ENCODE results near the gene SUN1. TPM values are rescaled to one million over a fixed set of nuclear protein-coding genes. Genes with fewer than 3 reads are reported as not detected.
A peak's percentile ranks its signal among the peaks of the same experiment; 100 is the strongest.

SUN1 gene
- total and polyA plus RNA-seq, 5 donors from 2014 or later: 46.8 to 90.0 (median 54.4) TPM

GRCh38 chr7:840001-840600, 7.8 kb downstream of the SUN1 start:
- H3K27ac ChIP-seq (ENCODE audit: insufficient read depth, low read length, poor library complexity, severe bottlenecking): no peak overlapping the region
- no peaks in the 10 kb centered on the region for H3K9me3 ChIP-seq (ENCODE audit: control insufficient read depth in 2 of 2, low read length in 2 of 2)
- DNase-seq: no peak
- no peak overlapping the region for H3K4me3 ChIP-seq (ENCODE audit: low read depth, low read length)
- no peaks in the 10 kb centered on the region for H3K27me3 Mint-ChIP-seq
- peaks cover 0 to 25% (median 13%) of the 10 kb centered on the region in 4 donors for H3K4me1 Mint-ChIP-seq
- H3K27me3 ChIP-seq (ENCODE audit: control insufficient read depth, insufficient read depth, low read length): no peaks in the 10 kb centered on the region
- H3K36me3 ChIP-seq (ENCODE audit: control insufficient read depth, insufficient read depth, low read length): peaks cover 64% of the 10 kb centered on the region
- peaks cover 45% of the 10 kb centered on the region for H3K36me3 Mint-ChIP-seq
- H3K4me3 Mint-ChIP-seq: peak overlapping the region in 1 of 4 donors; percentile 38
- H3K9me3 Mint-ChIP-seq: no peaks in the 10 kb centered on the region
- no peak overlapping the region for H3K27ac Mint-ChIP-seq
- no peak for ATAC-seq (ENCODE audit: low read depth in 2 of 2)
- no peaks in the 10 kb centered on the region for H3K4me1 ChIP-seq (ENCODE audit: control insufficient read depth, insufficient read depth, low read length, poor library complexity, severe bottlenecking)

DNA sequence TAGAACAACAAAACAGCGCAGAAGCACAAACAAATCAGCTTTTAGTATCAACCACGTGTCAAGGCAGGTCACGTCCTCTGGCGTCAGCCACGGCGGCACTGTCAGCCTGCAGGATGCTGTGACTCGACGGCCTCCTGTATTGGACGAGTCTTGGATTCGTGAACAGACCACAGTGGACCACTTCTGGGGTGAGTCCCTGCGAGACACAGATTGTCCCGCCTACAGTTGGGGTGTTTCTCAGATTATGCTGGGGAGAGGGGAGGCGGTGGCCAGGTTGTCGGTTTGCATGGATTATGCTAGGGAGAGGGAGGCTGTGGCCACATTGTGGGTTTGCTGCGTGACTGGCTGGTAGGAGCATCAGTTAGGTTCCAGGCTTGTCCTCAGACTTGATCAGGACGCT, 9.7 kb downstream of the SUN1 start:
- DNase-seq (no peak), ATAC-seq (ENCODE audit: low read depth in 2 of 2) (no peak)
- Histone ChIP-seq H3K9me3 (ENCODE audit: control insufficient read depth in 2 of 2, low read length in 2 of 2) (no peaks in the 10 kb centered on the region), H3K27me3 (ENCODE audit: control insufficient read depth, insufficient read depth, low read length) (no peaks in the 10 kb centered on the region), H3K27ac (ENCODE audit: insufficient read depth, low read length, poor library complexity, severe bottlenecking) (no peak overlapping the region), H3K4me3 (ENCODE audit: low read depth, low read length) (no peak overlapping the region), H3K36me3 (ENCODE audit: control insufficient read depth, insufficient read depth, low read length) (peaks cover 58% of the 10 kb centered on the region), H3K4me1 (ENCODE audit: control insufficient read depth, insufficient read depth, low read length, poor library complexity, severe bottlenecking) (no peaks in the 10 kb centered on the region)
- no peaks in the 10 kb centered on the region for H3K9me3 Mint-ChIP-seq
- peaks cover 46% of the 10 kb centered on the region for H3K36me3 Mint-ChIP-seq
- no peak overlapping the region for H3K27ac Mint-ChIP-seq
- no peak overlapping the region for H3K4me3 Mint-ChIP-seq
- H3K27me3 Mint-ChIP-seq: no peaks in the 10 kb centered on the region
- H3K4me1 Mint-ChIP-seq: peaks cover 0 to 7% (median 3%) of the 10 kb centered on the region in 4 donors

DNA sequence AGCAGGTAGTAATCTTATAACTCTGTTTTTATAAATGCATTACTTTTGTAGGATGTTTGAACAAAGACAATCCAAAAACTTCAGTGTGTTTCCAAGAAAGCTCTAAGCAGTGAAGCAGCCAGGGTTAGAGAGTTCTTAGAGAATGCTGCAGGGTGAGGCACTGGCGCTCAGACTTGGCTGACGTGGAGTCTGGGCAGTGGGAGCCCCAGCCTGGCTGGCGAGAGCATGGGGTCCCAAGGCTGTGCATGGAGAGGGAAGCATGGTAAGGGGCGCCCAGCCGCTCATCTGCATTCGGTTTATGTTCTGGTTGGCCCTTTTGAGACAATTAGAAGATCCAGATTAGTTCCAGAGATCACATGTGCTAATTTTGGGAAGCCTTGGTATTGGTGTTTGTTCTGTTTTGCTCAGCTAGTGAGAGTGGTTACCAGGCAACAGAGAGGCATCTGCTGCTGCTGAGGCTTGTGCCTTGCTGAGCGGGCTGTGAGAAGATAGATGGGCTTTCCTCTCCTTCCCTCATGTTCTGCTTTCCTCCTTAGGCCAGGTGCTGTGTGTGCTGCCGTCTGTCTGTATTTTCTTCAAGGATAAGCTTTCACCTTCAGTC, 10.3 kb downstream of the SUN1 start:
- Mint-ChIP-seq H3K27ac (peak overlapping the region in 1 of 3 donors; percentile 36), H3K36me3 (peaks cover 40% of the 10 kb centered on the region)

DNA sequence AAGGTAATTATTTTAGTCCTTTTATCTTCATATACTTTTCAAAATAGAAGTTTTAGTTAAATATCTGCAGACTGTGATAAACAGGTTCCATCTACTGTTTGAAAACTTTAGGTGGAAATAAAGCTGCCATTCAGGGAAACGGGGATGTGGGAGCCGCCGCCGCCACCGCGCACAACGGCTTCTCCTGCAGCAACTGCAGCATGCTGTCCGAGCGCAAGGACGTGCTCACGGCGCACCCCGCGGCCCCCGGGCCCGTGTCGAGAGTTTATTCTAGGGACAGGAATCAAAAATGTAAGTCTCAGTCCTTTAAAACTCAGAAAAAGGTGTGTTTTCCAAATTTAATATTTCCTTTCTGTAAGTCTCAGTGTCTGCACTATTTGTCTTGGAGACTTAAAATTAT, 11.0 kb downstream of the SUN1 start:
- no peaks in the 10 kb centered on the region for H3K4me1 ChIP-seq (ENCODE audit: control insufficient read depth, insufficient read depth, low read length, poor library complexity, severe bottlenecking)
- peaks cover 0 to 4% (median 0%) of the 10 kb centered on the region in 4 donors for H3K4me1 Mint-ChIP-seq
- no peak overlapping the region for H3K27ac ChIP-seq (ENCODE audit: insufficient read depth, low read length, poor library complexity, severe bottlenecking)
- no peak for ATAC-seq (ENCODE audit: low read depth in 2 of 2)
- H3K36me3 Mint-ChIP-seq: peaks cover 40% of the 10 kb centered on the region
- no peak overlapping the region for H3K4me3 Mint-ChIP-seq
- H3K36me3 ChIP-seq (ENCODE audit: control insufficient read depth, insufficient read depth, low read length): peaks cover 49% of the 10 kb centered on the region
- no peak overlapping the region for H3K27ac Mint-ChIP-seq
- DNase-seq: no peak
- no peaks in the 10 kb centered on the region for H3K27me3 Mint-ChIP-seq
- H3K9me3 Mint-ChIP-seq: no peaks in the 10 kb centered on the region
- no peaks in the 10 kb centered on the region for H3K27me3 ChIP-seq (ENCODE audit: control insufficient read depth, insufficient read depth, low read length)
- H3K9me3 ChIP-seq (ENCODE audit: control insufficient read depth in 2 of 2, low read length in 2 of 2): no peaks in the 10 kb centered on the region
- H3K4me3 ChIP-seq (ENCODE audit: low read depth, low read length): no peak overlapping the region

More for the DNA sequence above, 10.3 kb downstream of the SUN1 start:
- Histone ChIP-seq H3K4me3 (ENCODE audit: low read depth, low read length) (no peak overlapping the region), H3K27me3 (ENCODE audit: control insufficient read depth, insufficient read depth, low read length) (no peaks in the 10 kb centered on the region), H3K27ac (ENCODE audit: insufficient read depth, low read length, poor library complexity, severe bottlenecking) (no peak overlapping the region), H3K9me3 (ENCODE audit: control insufficient read depth in 2 of 2, low read length in 2 of 2) (no peaks in the 10 kb centered on the region), H3K36me3 (ENCODE audit: control insufficient read depth, insufficient read depth, low read length) (peaks cover 54% of the 10 kb centered on the region), H3K4me1 (ENCODE audit: control insufficient read depth, insufficient read depth, low read length, poor library complexity, severe bottlenecking) (no peaks in the 10 kb centered on the region)
- no peak overlapping the region for H3K4me3 Mint-ChIP-seq
- H3K9me3 Mint-ChIP-seq: no peaks in the 10 kb centered on the region
- no peak for DNase-seq
- no peak for ATAC-seq (ENCODE audit: low read depth in 2 of 2)
- H3K27me3 Mint-ChIP-seq: no peaks in the 10 kb centered on the region
- H3K4me1 Mint-ChIP-seq: peaks cover 0 to 3% (median under 1%) of the 10 kb centered on the region in 4 donors

DNA sequence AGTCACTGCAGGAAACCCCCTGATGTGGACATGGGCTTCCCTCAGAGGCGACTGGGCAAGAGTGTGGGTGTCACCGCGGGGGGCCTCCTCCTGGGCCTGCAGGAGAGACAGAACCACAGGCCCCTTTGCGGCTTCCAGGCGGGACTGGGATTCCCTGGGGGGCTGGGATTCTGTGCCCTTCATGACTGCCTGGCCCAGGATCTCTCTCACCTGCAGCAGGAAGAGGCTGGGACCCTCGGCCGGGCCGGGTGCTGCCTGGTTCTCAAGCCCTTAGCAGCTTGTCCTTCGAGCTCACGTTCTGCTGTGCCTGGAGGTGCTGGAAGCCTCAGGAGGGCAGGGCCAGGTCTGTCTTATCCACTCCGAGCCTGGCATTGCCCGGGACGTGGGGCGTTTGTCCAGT, 11.8 kb downstream of the SUN1 start:
- Mint-ChIP-seq H3K4me3 (no peak overlapping the region), H3K27ac (no peak overlapping the region), H3K9me3 (no peaks in the 10 kb centered on the region), H3K4me1 (peaks cover 0 to 4% (median 0%) of the 10 kb centered on the region in 4 donors), H3K27me3 (no peaks in the 10 kb centered on the region), H3K36me3 (peaks cover 41% of the 10 kb centered on the region)
- Histone ChIP-seq H3K4me3 (ENCODE audit: low read depth, low read length) (no peak overlapping the region), H3K4me1 (ENCODE audit: control insufficient read depth, insufficient read depth, low read length, poor library complexity, severe bottlenecking) (no peaks in the 10 kb centered on the region), H3K36me3 (ENCODE audit: control insufficient read depth, insufficient read depth, low read length) (peaks cover 45% of the 10 kb centered on the region), H3K27ac (ENCODE audit: insufficient read depth, low read length, poor library complexity, severe bottlenecking) (no peak overlapping the region), H3K9me3 (ENCODE audit: control insufficient read depth in 2 of 2, low read length in 2 of 2) (no peaks in the 10 kb centered on the region), H3K27me3 (ENCODE audit: control insufficient read depth, insufficient read depth, low read length) (no peaks in the 10 kb centered on the region)
- ATAC-seq (ENCODE audit: low read depth in 2 of 2) (no peak), DNase-seq (no peak)

DNA sequence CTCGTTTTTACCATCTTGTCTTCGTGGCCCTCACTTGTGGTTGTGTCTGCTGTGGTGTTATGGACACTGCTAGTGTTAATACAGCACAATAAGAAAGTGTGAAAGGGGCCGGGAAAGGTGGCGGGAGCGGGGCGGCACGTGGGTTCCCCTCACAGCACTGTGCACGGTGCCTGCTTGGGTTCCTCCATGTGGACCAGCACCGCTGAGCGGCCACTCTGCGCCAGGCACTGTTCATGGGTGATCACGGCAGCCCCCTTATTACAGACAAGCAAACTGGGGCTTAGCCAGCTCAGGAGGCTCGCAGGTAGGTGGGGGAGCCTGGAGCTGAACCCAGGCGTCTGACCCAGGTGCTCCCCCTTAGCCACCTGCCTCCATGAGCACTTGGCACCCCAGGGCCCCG, 12.2 kb downstream of the SUN1 start:
- no peak for DNase-seq
- Histone ChIP-seq H3K27ac (ENCODE audit: insufficient read depth, low read length, poor library complexity, severe bottlenecking) (no peak overlapping the region), H3K27me3 (ENCODE audit: control insufficient read depth, insufficient read depth, low read length) (no peaks in the 10 kb centered on the region), H3K36me3 (ENCODE audit: control insufficient read depth, insufficient read depth, low read length) (peaks cover 47% of the 10 kb centered on the region), H3K9me3 (ENCODE audit: control insufficient read depth in 2 of 2, low read length in 2 of 2) (no peaks in the 10 kb centered on the region), H3K4me1 (ENCODE audit: control insufficient read depth, insufficient read depth, low read length, poor library complexity, severe bottlenecking) (no peaks in the 10 kb centered on the region), H3K4me3 (ENCODE audit: low read depth, low read length) (no peak overlapping the region)
- peaks cover 0 to 3% (median 0%) of the 10 kb centered on the region in 4 donors for H3K4me1 Mint-ChIP-seq
- no peaks in the 10 kb centered on the region for H3K27me3 Mint-ChIP-seq
- H3K27ac Mint-ChIP-seq: no peak overlapping the region
- peaks cover 44% of the 10 kb centered on the region for H3K36me3 Mint-ChIP-seq
- H3K4me3 Mint-ChIP-seq: no peak overlapping the region
- ATAC-seq (ENCODE audit: low read depth in 2 of 2): no peak
- no peaks in the 10 kb centered on the region for H3K9me3 Mint-ChIP-seq

GRCh38 chr7:845091-845490, 12.8 kb downstream of the SUN1 start:
- H3K9me3 ChIP-seq (ENCODE audit: control insufficient read depth in 2 of 2, low read length in 2 of 2): no peaks in the 10 kb centered on the region
- H3K36me3 ChIP-seq (ENCODE audit: control insufficient read depth, insufficient read depth, low read length): peaks cover 47% of the 10 kb centered on the region
- no peaks in the 10 kb centered on the region for H3K27me3 ChIP-seq (ENCODE audit: control insufficient read depth, insufficient read depth, low read length)
- H3K27me3 Mint-ChIP-seq: no peaks in the 10 kb centered on the region
- no peaks in the 10 kb centered on the region for H3K9me3 Mint-ChIP-seq
- H3K27ac ChIP-seq (ENCODE audit: insufficient read depth, low read length, poor library complexity, severe bottlenecking): no peak overlapping the region
- H3K4me3 ChIP-seq (ENCODE audit: low read depth, low read length): no peak overlapping the region
- H3K4me3 Mint-ChIP-seq: no peak overlapping the region
- peaks cover 0 to 3% (median 0%) of the 10 kb centered on the region in 4 donors for H3K4me1 Mint-ChIP-seq
- no peak for DNase-seq
- peak overlapping the region in 1 of 3 donors; percentile 31 for H3K27ac Mint-ChIP-seq
- H3K4me1 ChIP-seq (ENCODE audit: control insufficient read depth, insufficient read depth, low read length, poor library complexity, severe bottlenecking): no peaks in the 10 kb centered on the region
- ATAC-seq (ENCODE audit: low read depth in 2 of 2): no peak
- peaks cover 44% of the 10 kb centered on the region for H3K36me3 Mint-ChIP-seq

- H3K4me1 Mint-ChIP-seq: peaks cover 0 to 3% (median 0%) of the 10 kb centered on the region in 4 donors
- H3K9me3 Mint-ChIP-seq: no peaks in the 10 kb centered on the region
- H3K4me3 ChIP-seq (ENCODE audit: low read depth, low read length): no peak overlapping the region
- H3K36me3 ChIP-seq (ENCODE audit: control insufficient read depth, insufficient read depth, low read length): peaks cover 46% of the 10 kb centered on the region
- ATAC-seq (ENCODE audit: low read depth in 2 of 2) (no peak), DNase-seq (no peak)
- H3K27ac ChIP-seq (ENCODE audit: insufficient read depth, low read length, poor library complexity, severe bottlenecking): no peak overlapping the region
- no peak overlapping the region for H3K4me3 Mint-ChIP-seq
- peak overlapping the region in 1 of 3 donors; percentile 31 for H3K27ac Mint-ChIP-seq
- H3K27me3 Mint-ChIP-seq: no peaks in the 10 kb centered on the region
- no peaks in the 10 kb centered on the region for H3K9me3 ChIP-seq (ENCODE audit: control insufficient read depth in 2 of 2, low read length in 2 of 2)
- H3K4me1 ChIP-seq (ENCODE audit: control insufficient read depth, insufficient read depth, low read length, poor library complexity, severe bottlenecking): no peaks in the 10 kb centered on the region
- H3K27me3 ChIP-seq (ENCODE audit: control insufficient read depth, insufficient read depth, low read length): no peaks in the 10 kb centered on the region
- peaks cover 44% of the 10 kb centered on the region for H3K36me3 Mint-ChIP-seq
Measured at GRCh38 chr7:845731-846130, 13.5 kb downstream of the SUN1 start.
